ENCODE measurements around the gene IGF2BP1.
A peak's percentile ranks its signal among the peaks of the same experiment; 100 is the strongest.
"Not testable (repeated sequence)": the region's sequence is repeated elsewhere in the genome, so short reads cannot be mapped to it uniquely, and the experiment has no call there.

Gene IGF2BP1

GRCh38 chr17:49024523-49024922 lies 27.3 kb downstream of the IGF2BP1 start:
- H3K27ac ChIP-seq: no peak overlapping the region
- TF ChIP-seq CTCF (conservative IDR thresholded peaks at IDR 0.05): no peak

GRCh38 chr17:49026447-49026846 lies 29.3 kb downstream of the IGF2BP1 start:
- not testable (repeated sequence) for H3K27ac ChIP-seq

GRCh38 chr17:49028271-49028670 lies 31.1 kb downstream of the IGF2BP1 start:
- no peak for TF ChIP-seq CTCF (conservative IDR thresholded peaks at IDR 0.05)
- H3K27ac ChIP-seq: no peak overlapping the region

GRCh38 chr17:49029801-49030200 lies 32.6 kb downstream of the IGF2BP1 start:
- TF ChIP-seq CTCF (conservative IDR thresholded peaks at IDR 0.05): no peak
- H3K27ac ChIP-seq: no peak overlapping the region

GRCh38 chr17:49031965-49032928 lies 35.1 kb downstream of the IGF2BP1 start:
- H3K27ac ChIP-seq: no peak overlapping the region
- peak; percentile 93 for TF ChIP-seq CTCF (conservative IDR thresholded peaks at IDR 0.05)

- peak; percentile 92 for TF ChIP-seq CTCF (conservative IDR thresholded peaks at IDR 0.05)
- no peak overlapping the region; the same call in 1 of the 2 replicates for H3K27ac ChIP-seq
These were observed 38.5 kb downstream of the IGF2BP1 start for GRCh38 chr17:49035470-49036269.

GRCh38 chr17:49036270-49036626 lies 39.1 kb downstream of the IGF2BP1 start:
- no peak overlapping the region for H3K27ac ChIP-seq
- TF ChIP-seq CTCF (conservative IDR thresholded peaks at IDR 0.05): peak; percentile 69
